Psoas muscle (tissue), 8 donors: Measurements from ENCODE around the gene PDE4D. TPM values are rescaled to one million over a fixed set of nuclear protein-coding genes. Genes with fewer than 3 reads are reported as not detected.
A peak's percentile ranks its signal among the peaks of the same experiment; 100 is the strongest.

Experiments used
- ATAC-seq, 4 donors: fragments of 200-7000 bp; cut with Tn5 transposase; one replicate each; pipeline ENCODE4 v1.9.1; 2020; ENCODE audit warnings: moderate library complexity in 3 of 4, mild to moderate bottlenecking in 2 of 4
- DNase-seq, 2 donors: peaks; one replicate each; pipeline ENCODE4 v3.0.0-alpha.2; 2020
- H3K27ac ChIP-seq: fragments of 200-600 bp; one replicate; pipeline ENCODE4 v1.8.0; 2022
- H3K27me3 ChIP-seq, 3 donors: fragments of 200-600 bp in 1 of 3; one replicate each; pipeline versions ENCODE4 v1.6.1 to v1.8.0; 2013 to 2022; ENCODE audit warnings: low read length in 2 of 3, mild to moderate bottlenecking in 2 of 3, moderate library complexity in 1 of 3; ENCODE audit not compliant: insufficient read depth in 3 of 3
- H3K36me3 ChIP-seq, 2 donors: fragments of 200-600 bp in 1 of 2; one replicate each; pipeline versions ENCODE4 v1.6.1 to v1.8.0; 2013 to 2022; ENCODE audit warnings: low read depth in 1 of 2, mild to moderate bottlenecking in 1 of 2, moderate library complexity in 1 of 2; ENCODE audit not compliant: insufficient read depth in 1 of 2
- H3K4me1 ChIP-seq: fragments of 200-600 bp; one replicate; pipeline ENCODE4 v1.8.0; 2022
- H3K4me3 ChIP-seq: fragments of 200-600 bp; one replicate; pipeline ENCODE4 v1.8.0; 2022; ENCODE audit warnings: mild to moderate bottlenecking
- H3K9me3 ChIP-seq: fragments of 200-600 bp; one replicate; pipeline ENCODE4 v1.8.0; 2022
- WGBS, 3 donors: extraction: QIAGEN DNeasy Blood & Tissue Kit; methylation state at CpG; one replicate each; pipeline versions ENCODE4 v1.1.6 to v1.1.7; 2013; 5-methylcytosine and 5-hydroxymethylcytosine counted together
- intact Hi-C, 2 donors: fragments of 100-400 bp; cut with DNase I; formaldehyde crosslinking; loops; one replicate each; pipeline versions ENCODE4 v1.11.0 to v1.14.2; 2022
- polyA plus RNA-seq, 3 donors: library from polyadenylated mRNA; stranded (reverse); fragments of 200-250 nt; gene quantifications; one replicate each; pipeline ENCODE4 v1.2.3, GENCODE V29; 2013
- total RNA-seq, 4 donors: library from RNA; stranded (reverse); fragmentation: NEBNext Ultra II Directional in 2 of 4; extraction: Animal tissue kit (Norgen Biotek cat#: 25700) in 2 of 4; gene quantifications; one replicate each; pipeline versions ENCODE4 v1.2.1 to v1.2.4, GENCODE V29; 2021 to 2023
- TF ChIP-seq, protein P1 (sequence below): fragments of 200-600 bp; IDR thresholded peaks from one replicate; pipeline ENCODE4 v1.8.0; 2022; ENCODE audit warnings: antibody characterized with exemption
- donor health status: healthy with polysubstance abuse.
- donor health status: DM: no; HTN: no; CAD: no; lungs with moderate emphysema.
- donor health status: Bipolar disorder and iron deficiency.
- donor health status: healthy.
- donor health status: DM: yes; HTN: yes; CAD: no.
- donor health status: DM: no; HTN: no; CAD: no.
- donor health status: DM: no; HTN: no; CAD: no.
- donor health status: DM: yes; HTN: yes; CAD: no.

The PDE4D gene
- total and polyA plus RNA-seq, 7 donors = 42.6 to 283 (median 88.7) TPM

DNA sequence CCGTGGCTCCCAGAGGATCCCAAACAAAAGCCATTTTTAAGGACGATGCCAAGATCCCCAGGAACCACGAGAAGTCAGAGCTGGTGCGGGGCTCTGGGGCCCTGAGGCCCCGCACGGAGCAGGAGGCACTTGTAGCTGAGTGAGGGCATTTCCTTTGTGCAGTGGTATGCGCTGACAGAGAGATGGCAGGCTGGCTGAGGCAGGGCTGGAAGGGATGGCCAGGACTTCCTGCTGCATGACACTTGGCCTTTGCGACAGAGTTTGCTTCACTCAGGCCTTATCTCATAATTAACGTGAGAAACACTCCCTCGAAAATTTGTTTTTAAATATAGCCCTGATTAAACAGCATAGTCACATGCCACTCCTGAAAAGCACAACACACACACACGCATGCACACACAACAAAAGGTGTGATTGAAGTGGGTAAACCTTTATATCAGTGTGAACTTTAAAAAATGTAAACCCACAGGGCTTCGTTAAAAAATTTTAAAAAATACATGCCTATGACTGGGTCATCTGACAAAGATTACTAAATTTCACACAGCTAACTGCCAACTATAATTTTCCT lies 536.6 kb downstream of the PDE4D start:
- peaks cover 46% of the 10 kb centered on the region for H3K4me1 ChIP-seq
- TF ChIP-seq, protein P1, sequence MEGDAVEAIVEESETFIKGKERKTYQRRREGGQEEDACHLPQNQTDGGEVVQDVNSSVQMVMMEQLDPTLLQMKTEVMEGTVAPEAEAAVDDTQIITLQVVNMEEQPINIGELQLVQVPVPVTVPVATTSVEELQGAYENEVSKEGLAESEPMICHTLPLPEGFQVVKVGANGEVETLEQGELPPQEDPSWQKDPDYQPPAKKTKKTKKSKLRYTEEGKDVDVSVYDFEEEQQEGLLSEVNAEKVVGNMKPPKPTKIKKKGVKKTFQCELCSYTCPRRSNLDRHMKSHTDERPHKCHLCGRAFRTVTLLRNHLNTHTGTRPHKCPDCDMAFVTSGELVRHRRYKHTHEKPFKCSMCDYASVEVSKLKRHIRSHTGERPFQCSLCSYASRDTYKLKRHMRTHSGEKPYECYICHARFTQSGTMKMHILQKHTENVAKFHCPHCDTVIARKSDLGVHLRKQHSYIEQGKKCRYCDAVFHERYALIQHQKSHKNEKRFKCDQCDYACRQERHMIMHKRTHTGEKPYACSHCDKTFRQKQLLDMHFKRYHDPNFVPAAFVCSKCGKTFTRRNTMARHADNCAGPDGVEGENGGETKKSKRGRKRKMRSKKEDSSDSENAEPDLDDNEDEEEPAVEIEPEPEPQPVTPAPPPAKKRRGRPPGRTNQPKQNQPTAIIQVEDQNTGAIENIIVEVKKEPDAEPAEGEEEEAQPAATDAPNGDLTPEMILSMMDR = no peak

GRCh38 chr5:59354811-59355210 lies 538.7 kb downstream of the PDE4D start:
- Histone ChIP-seq H3K36me3 (no peaks in the 10 kb centered on the region), H3K9me3 (no peaks in the 10 kb centered on the region), H3K4me3 (peak overlapping the region; percentile 74), H3K4me1 (peaks cover 49% of the 10 kb centered on the region), H3K27me3 (no peaks in the 10 kb centered on the region), H3K27ac (peak overlapping the region; percentile 95)
- no peak for DNase-seq
- ATAC-seq = no peak
- intact Hi-C loops = loop anchor here in 1 of 2 donors (5.0 kb wide), 2 partner anchors 38 to 148 kb away; no protein-coding TSS in a partner anchor
- TF ChIP-seq, protein P1 = no peak
- WGBS, 3 donors = 13 to 45% (median 28%) methylated on average over 1 of the region's 1 CpG

More for the DNA sequence above, 536.6 kb downstream of the PDE4D start:
- intact Hi-C loops = no loop called here
- Histone ChIP-seq H3K27me3 (no peaks in the 10 kb centered on the region), H3K9me3 (no peaks in the 10 kb centered on the region), H3K36me3 (no peaks in the 10 kb centered on the region), H3K27ac (peak overlapping the region; percentile 95), H3K4me3 (peak overlapping the region; percentile 74)
- peak; percentile 79 to 84 (median 82) for ATAC-seq
- DNase-seq = peak; percentile 45 to 81
- WGBS, 3 donors = 18 to 29% (median 18%) methylated on average over 12 of the region's 12 CpGs

GRCh38 chr5:59354274-59354673 lies 539.3 kb downstream of the PDE4D start:
- Histone ChIP-seq H3K9me3 (no peaks in the 10 kb centered on the region), H3K4me3 (peak overlapping the region; percentile 74), H3K27ac (peak overlapping the region; percentile 95), H3K27me3 (no peaks in the 10 kb centered on the region), H3K4me1 (peaks cover 49% of the 10 kb centered on the region), H3K36me3 (no peaks in the 10 kb centered on the region)
- no peak for ATAC-seq
- TF ChIP-seq, protein P1 = no peak
- DNase-seq = no peak
- 36 to 68% (median 38%) methylated on average over 5 of the region's 5 CpGs for WGBS, 3 donors
- intact Hi-C loops = loop anchor here in 1 of 2 donors (5.0 kb wide), 2 partner anchors 37 to 147 kb away; no protein-coding TSS in a partner anchor

GRCh38 chr5:59351076-59351794 lies 542.3 kb downstream of the PDE4D start:
- H3K27me3 ChIP-seq = no peaks in the 10 kb centered on the region
- intact Hi-C loops = loop anchor here in 1 of 2 donors (5.0 kb wide), 2 partner anchors 34 to 144 kb away; no protein-coding TSS in a partner anchor
- WGBS, 3 donors = 12 to 24% (median 16%) methylated on average over 4 of the region's 4 CpGs
- no peaks in the 10 kb centered on the region for H3K9me3 ChIP-seq
- peak overlapping the region; percentile 95 for H3K27ac ChIP-seq
- H3K36me3 ChIP-seq = no peaks in the 10 kb centered on the region
- H3K4me1 ChIP-seq = peaks cover 64% of the 10 kb centered on the region
- DNase-seq (peak in 1 of 2 donors; percentile 43), ATAC-seq (peak; percentile 85 to 90 (median 86))
- H3K4me3 ChIP-seq = peak overlapping the region; percentile 74
- TF ChIP-seq, protein P1 = peak; percentile 43
